ENCODE measurements around the gene CORO2B.

Gene CORO2B

GRCh38 chr15:68699881-68700454, 121.2 kb downstream of the CORO2B start:
- DNase-seq (ENCODE audit: low spot score) = no peak

DNA sequence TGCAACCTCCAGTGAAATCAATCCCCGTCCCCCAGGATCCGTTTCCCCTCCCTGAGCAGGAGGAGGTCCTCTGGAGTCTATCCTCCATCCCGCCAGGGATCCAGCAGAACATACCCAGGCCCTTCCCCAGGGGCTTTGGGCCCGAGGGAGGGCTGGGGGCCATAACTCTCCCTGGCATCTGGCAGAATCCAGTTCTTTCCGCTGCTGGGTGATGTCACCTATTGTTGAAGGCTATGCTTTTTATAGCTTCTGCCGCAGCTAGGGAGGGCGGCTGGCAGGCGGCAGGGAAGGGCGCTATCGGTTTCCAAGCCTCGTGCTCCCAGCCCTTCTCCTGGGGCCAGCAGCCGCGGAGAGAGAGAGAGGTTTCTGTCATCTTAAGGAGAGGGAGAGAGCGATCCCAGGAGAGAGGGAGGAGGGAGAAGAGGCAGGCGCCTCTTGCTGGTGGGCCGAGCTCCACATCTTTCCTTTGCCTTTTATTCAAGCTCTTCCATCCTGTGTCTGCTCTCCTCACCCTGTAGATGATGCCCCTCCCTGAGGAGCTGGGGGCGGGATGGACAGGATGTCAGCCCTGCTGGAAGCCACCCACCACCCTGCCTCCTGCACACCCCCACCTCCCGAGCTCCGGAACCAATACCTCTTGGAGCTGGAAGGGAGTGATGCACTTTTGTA, 121.8 kb downstream of the CORO2B start:
- DNase-seq (ENCODE audit: low spot score) = no peak

- no peak for DNase-seq (ENCODE audit: low spot score)
These were observed 123.1 kb downstream of the CORO2B start for GRCh38 chr15:68701886-68702285.

DNA sequence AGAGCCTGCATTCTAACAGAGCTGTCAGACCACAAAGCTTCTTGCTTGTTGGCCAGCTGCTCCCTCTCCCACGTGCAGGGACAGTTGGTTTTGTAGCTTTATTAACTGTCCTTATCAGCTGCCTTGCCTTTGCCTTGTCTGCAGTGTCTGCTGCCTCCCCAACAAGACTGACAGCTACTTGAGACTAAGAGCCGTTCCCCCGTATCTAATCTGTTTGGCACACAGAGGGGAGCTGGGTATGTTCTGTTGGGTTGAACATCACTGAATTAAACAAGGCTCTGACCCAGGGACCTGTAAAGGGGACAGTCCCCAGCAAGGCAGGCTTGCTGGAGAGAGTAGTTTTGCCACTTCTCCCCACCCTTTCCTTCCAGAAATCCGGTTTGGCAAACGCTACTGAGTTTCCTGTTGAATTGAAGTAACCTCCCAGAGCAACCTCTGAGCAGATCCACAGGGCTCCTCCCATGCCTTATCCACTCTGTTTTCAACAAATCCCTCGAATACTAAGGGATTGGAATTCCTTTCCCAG, 125.8 kb downstream of the CORO2B start:
- no peak for DNase-seq (ENCODE audit: low spot score)

GRCh38 chr15:68706256-68706655, 127.5 kb downstream of the CORO2B start:
- DNase-seq (ENCODE audit: low spot score) = no peak

DNA sequence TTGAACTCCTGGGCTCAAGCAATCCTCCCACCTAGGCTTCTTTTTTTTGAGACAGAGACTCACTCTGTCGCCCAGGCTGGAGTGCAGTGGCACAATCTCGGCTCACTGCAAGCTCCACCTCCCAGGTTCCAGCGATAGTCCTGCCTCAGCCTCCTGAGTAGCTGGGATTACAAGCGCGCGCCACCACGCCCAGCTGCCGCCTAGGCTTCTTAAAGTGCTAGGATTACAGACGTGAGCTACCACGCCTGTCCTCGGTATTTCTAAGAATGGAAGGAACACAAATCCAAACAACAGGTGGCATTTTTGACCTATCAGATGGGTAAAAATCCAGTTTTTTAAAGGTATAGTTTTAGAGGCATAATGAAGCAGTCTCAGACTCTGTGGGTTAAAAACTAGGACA, 128.1 kb downstream of the CORO2B start:
- DNase-seq (ENCODE audit: low spot score) = no peak

DNA sequence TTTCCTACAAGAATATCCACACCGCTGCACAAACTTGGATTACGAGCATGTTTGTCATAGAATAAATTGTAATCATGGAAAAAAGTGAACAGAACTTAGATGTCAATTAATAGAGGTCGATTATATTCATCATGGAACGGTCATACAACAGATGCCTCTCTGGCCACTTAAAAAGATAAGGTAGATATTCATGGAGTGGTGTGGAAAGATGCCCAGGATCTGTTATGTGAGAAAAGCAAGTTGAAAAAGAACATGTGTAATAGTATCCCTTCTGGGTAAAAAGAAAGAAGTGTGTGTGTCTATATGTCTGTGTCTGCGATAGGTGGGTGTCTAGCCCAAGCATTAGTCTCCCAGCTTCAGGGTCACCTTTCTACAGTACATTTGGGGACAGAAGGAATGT, 128.6 kb downstream of the CORO2B start:
- no peak for DNase-seq (ENCODE audit: low spot score)

DNA sequence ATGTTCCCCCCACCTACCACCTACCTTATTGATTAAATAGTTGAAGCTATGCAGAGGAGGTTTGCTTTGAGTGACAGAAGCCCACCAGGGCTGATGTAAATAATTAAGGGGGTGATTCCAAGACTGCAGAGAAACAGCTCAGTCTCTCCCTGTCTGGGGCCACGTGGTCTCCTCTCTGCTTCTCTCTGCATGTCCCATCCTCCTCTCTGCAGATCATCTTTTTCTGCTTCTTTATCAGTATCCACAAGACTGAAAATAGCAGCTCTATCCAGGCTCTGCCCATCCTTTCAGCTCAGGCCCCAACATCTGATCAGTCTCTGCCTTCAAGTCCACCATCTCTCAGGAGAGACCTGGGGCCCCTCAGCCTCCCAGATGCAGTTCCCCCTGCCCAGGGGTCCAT, 131.1 kb downstream of the CORO2B start:
- DNase-seq (ENCODE audit: low spot score) = no peak

- DNase-seq (ENCODE audit: low spot score) = no peak
These were observed 131.7 kb downstream of the CORO2B start for GRCh38 chr15:68710536-68710935.

GRCh38 chr15:68711406-68711805, 132.6 kb downstream of the CORO2B start:
- no peak for DNase-seq (ENCODE audit: low spot score)

DNA sequence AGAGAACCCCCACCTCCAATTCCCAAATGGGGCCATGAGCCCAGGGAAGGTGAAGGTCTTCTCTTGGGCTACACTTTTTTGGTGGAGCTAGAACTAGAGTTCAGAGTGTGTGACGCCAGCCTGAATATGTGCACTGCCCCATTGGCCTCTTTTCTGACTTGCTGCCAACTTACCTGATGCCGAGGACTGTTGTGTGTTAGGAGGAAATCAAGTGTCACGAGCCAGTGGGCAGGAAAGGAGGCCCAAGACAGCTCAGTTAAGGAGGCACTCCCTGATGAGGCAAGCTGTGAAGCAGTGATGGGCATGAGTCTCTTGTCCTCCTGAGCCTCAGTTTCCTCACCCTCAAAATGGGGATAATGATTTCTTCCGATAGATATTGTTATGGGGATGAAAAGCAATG, 134.1 kb downstream of the CORO2B start:
- DNase-seq (ENCODE audit: low spot score) = no peak

DNA sequence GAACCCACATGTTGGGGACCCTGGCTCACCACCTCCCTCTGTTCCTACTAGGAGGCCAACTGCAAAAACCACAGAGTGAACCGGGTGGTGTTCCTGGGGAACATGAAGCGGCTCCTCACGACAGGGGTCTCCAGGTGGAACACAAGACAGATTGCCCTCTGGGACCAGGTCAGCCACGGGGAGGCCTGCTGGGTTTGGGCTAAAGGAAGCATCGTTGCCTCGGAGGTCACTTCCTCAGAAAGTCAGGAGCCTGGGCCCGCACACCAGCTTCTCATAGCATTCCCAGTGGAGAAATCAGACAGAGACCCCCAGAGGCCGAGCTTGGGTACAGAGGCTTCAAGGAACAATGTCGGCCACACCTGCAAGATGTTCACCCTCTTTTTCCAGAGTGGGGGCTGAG, 135.1 kb downstream of the CORO2B start:
- DNase-seq (ENCODE audit: low spot score) = no peak

DNA sequence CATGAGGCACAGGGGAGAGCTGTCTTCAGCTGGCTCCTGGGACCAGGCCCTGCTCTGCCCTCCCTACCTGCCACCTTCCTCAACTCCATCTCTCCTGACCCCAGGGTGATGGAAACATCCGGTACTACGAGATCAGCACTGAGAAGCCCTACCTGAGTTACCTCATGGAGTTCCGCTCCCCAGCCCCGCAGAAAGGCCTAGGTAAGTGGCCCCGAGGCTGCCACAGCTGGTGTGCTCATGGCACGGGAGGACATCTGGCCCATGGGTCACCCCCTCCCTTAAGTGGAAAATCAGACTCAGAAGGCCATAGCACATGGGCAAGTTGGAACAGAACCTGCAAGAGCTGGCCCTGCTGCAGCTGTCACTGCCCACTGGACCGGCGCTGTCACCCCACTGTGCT, 136.3 kb downstream of the CORO2B start:
- no peak for DNase-seq (ENCODE audit: low spot score)

DNA sequence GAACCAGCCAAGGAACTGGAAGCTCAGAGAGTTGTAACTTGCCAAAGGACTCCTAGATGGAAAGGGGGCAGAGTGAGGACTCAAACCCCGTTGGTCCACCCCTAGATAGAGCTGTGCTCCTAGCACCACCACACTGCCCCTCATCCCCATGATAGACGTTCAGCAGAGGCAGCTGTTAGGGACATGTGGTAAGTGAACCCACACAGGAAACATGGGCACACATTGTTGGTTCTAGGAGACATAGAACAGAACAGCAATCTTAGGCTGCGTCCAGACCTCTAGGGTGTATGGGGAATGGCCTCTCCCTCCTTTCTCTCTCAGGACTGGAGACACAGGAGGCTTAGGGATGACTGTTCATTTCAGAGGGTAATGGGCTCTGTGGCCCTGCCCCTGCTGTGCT, 139.2 kb downstream of the CORO2B start:
- DNase-seq (ENCODE audit: low spot score) = no peak

DNA sequence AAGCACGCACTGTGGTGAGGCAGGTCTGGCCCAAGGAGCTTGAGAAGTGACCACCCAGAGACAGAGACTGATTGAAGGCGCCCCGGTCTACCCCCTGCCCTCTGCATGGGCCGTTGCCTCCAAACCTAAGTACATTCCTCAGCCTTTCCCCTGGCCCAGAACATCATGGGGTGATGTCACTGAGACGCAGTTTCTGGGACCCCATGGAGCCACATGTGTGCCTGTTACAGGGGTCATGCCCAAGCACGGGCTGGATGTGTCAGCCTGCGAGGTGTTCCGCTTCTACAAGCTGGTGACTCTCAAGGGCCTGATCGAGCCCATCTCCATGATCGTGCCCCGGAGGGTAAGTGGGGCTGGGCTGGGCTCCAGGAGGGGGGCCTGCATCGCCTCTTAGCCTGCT, 139.7 kb downstream of the CORO2B start:
- no peak for DNase-seq (ENCODE audit: low spot score)

DNA sequence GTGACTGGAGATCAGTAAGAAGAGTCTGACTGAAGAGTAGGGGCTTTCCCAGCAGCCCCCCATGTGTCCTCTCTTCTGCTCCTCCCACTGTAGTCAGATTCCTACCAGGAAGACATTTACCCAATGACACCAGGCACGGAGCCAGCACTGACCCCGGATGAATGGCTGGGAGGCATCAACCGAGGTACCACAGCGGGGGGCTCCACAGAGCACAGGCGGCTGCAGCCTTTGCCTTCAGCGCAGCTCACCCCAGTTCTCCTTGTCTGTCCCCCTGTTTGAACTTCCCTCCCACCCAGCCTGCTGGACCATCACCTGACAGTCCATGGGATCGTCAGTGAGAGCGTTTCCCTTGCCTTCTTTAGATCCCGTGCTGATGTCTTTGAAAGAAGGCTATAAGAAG, 140.3 kb downstream of the CORO2B start:
- no peak for DNase-seq (ENCODE audit: low spot score)

GRCh38 chr15:68719672-68720071, 140.9 kb downstream of the CORO2B start:
- no peak for DNase-seq (ENCODE audit: low spot score)

DNA sequence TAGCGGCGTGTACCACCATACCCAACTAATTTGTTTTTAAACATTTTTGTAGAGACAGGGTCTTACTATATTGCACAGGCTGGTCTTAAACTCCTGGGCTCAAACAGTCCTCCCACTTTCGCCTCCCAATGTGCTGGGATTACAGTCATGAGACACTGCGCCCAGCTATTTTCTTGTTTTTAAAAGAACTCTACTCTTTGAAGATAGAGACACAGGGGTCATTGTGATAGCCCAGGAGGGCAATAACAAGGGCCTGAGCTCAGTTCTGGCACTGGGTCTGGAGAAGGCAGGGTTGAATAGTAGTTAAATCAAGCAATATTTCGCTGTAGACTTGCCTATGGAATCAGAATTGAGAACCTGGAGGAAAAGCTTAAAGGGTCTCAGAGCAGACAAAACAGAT, 143.1 kb downstream of the CORO2B start:
- no peak for DNase-seq (ENCODE audit: low spot score)

- DNase-seq (ENCODE audit: low spot score) = no peak
These were observed 146.9 kb downstream of the CORO2B start for GRCh38 chr15:68725736-68726135.

DNA sequence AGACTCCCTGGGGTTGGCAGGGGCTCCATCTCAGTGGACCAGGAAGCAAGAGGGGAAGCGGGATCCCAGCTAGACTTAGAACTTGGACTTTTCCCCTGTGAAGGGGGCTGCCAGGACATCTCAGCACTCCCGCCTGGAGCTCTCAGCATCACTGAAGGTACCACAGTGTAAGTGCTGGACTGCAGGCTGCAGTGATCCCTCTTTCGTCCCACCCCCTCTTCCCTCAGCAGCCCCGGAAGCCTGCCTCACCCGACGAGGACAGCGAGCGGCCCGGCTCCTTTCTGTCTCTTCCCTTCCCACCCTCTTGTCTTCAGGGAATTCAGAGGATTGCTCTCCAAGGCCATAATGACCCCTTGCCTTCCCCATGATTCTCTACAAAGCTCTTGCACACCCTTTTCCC, 147.5 kb downstream of the CORO2B start:
- DNase-seq (ENCODE audit: low spot score) = no peak

DNA sequence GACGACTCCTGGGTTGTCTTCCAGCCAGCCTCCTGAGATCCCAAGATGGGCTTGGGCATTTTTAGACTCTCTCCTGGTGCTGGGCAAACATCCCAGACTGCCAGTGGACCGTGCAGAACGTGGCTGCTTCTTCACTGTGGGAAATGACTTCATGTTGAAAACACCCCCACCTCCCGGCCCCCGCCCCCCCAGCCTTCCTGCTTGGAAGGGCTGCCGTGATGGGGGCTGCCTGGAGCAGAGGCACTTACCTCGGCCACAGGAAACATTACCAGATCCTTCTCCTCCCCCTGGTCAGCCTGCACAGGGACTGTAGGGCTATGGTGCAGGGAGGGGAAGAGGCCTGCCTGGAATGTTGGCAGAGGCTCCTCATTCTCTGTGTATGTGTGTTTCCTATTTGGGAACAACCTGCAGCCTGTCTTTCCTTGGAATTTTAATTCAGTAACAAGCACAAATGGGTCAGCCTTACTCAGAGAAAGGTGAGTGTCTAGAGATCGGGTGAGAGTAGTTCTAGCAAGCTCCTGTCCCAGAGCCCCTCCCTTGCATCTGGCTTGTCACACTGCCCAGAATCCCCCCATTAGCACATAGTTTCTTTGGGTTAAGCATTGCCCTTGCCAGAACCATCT, 151.1 kb downstream of the CORO2B start:
- no peak for DNase-seq (ENCODE audit: low spot score)

GRCh38 chr15:68730471-68730919, 151.7 kb downstream of the CORO2B start:
- DNase-seq (ENCODE audit: low spot score) = peak; percentile 16

All from activated CD4-positive, alpha-beta T cell treated with anti-CD3 and anti-CD28 coated beads, Interleukin-2, Interleukin-4, amounts not matched to agents 100 ng/mL and 50 ng/mL, durations not matched to agents 16 hours and 8 hours (primary cell).